Measurements from ENCODE around the gene NPTN.

DNA sequence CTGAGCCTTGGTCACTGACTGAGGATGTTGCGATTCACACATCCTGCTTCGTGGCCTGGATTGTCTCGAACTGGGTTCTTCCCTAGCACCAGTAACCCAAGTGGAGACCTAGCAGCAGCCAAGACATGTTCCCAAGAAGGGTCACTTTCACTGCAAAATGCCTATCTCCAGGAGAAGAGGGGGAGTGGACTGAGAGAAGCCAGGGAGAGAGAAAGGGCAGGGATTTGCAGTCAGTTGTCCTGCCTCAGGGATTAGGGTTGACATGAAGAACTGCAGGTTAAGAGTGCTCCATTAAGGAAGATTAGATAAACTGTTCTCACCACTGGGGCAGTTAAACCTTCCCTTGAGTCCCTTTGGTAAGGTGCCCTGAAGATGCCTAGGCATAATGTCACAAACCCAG lies 45.3 kb upstream of the NPTN start:
- TF ChIP-seq POLR2AphosphoS5 (IDR thresholded peaks at IDR 0.05) (no peak), POLR2A (IDR thresholded peaks at IDR 0.05) (no peak)
- TF ChIP-seq, protein P1, sequence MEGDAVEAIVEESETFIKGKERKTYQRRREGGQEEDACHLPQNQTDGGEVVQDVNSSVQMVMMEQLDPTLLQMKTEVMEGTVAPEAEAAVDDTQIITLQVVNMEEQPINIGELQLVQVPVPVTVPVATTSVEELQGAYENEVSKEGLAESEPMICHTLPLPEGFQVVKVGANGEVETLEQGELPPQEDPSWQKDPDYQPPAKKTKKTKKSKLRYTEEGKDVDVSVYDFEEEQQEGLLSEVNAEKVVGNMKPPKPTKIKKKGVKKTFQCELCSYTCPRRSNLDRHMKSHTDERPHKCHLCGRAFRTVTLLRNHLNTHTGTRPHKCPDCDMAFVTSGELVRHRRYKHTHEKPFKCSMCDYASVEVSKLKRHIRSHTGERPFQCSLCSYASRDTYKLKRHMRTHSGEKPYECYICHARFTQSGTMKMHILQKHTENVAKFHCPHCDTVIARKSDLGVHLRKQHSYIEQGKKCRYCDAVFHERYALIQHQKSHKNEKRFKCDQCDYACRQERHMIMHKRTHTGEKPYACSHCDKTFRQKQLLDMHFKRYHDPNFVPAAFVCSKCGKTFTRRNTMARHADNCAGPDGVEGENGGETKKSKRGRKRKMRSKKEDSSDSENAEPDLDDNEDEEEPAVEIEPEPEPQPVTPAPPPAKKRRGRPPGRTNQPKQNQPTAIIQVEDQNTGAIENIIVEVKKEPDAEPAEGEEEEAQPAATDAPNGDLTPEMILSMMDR (IDR thresholded peaks at IDR 0.05): no peak

Data from breast epithelium (tissue), 3 donors.